A549 (cell line): ENCODE results near the gene ARHGAP40. TPM values are rescaled to one million over a fixed set of nuclear protein-coding genes. Genes with fewer than 3 reads are reported as not detected.

Experiments
- ATAC-seq, 2 experiments: fragments of 200-7000 bp in 1 of 2; fragments of >200 bp in 1 of 2; cut with Nextera tagmentation in 1 of 2; cut with Tn5 transposase in 1 of 2; 3 replicates each; pipeline versions ENCODE4 v1.8.0 to v1.9.1; 2018 to 2020; ENCODE audit warnings: mild to moderate bottlenecking in 1 of 2, moderate library complexity in 1 of 2
- CTCF ChIA-PET: fragments of 300-600 bp; sonication (Branson Sonifier 250); formaldehyde crosslinking; extraction: SDS; loops from one replicate; lab custom pipeline; 2021; ENCODE audit warnings: antibody characterized with exemption, inconsistent platforms; lab: Yijun Ruan, JAX
- POLR2A ChIA-PET: fragments of 350-600 bp; formaldehyde crosslinking; extraction: SDS; loops from one replicate; lab custom pipeline; 2021; ENCODE audit warnings: antibody characterized with exemption, inconsistent platforms; lab: Yijun Ruan, JAX
- DNase-seq, 2 experiments: peaks; one replicate each; pipeline versions ENCODE4 v3.0.0 to v3.0.0-alpha.2; 2011 to 2016; ENCODE audit warnings: low read depth in 1 of 2, low spot score in 1 of 2
- FAIRE-seq: peaks from 2 replicates; lab custom pipeline; 2011; peaks lifted over from hg19 to GRCh38; lab: Jason Lieb, UNC
- H3K27ac ChIP-seq, 2 experiments: fragments of >200 bp; sonication (Bioruptor Twin); formaldehyde crosslinking; 3 replicates each; pipeline ENCODE4 v1.5.1; 2016 to 2017
- H3K4me1 ChIP-seq: fragments of >200 bp; sonication (Bioruptor Twin); formaldehyde crosslinking; 3 replicates; pipeline ENCODE4 v1.6.1; 2016
- H3K4me2 ChIP-seq: fragments of >200 bp; sonication (Bioruptor Twin); formaldehyde crosslinking; 3 replicates; pipeline ENCODE4 v1.6.1; 2016
- H3K4me3 ChIP-seq: fragments of >200 bp; sonication (Bioruptor Twin); formaldehyde crosslinking; 3 replicates; pipeline ENCODE4 v1.5.1; 2016
- H3K9me3 ChIP-seq: fragments of >200 bp; sonication (Bioruptor Twin); formaldehyde crosslinking; 3 replicates; pipeline ENCODE4 v1.6.1; 2016
- ATOH8 ChIP-seq: fragments of 250-450 bp; sonication (Bioruptor Pico); IDR thresholded peaks from 2 replicates; pipeline ENCODE4 v1.5.0; 2020; ENCODE audit warnings: low read depth, mild to moderate bottlenecking, moderate library complexity
- BCL3 ChIP-seq: fragments of >200 bp; sonication (Bioruptor Twin); formaldehyde crosslinking; IDR thresholded peaks from 3 replicates; pipeline ENCODE4 v1.6.1; 2016
- CBX8 ChIP-seq: fragments of 200-600 bp; sonication (generic); IDR thresholded peaks from 2 replicates; pipeline ENCODE4 v1.6.1; 2016
- CEBPB ChIP-seq, 2 experiments: fragments of >200 bp in 1 of 2; sonication (Bioruptor Twin) in 1 of 2; formaldehyde crosslinking in 1 of 2; IDR thresholded peaks; 2 replicates each; pipeline ENCODE4 v1.6.1; 2012 to 2016
- EHF ChIP-seq: fragments of 250-450 bp; sonication (Bioruptor Pico); IDR thresholded peaks from 2 replicates; pipeline ENCODE4 v1.5.0; 2020; ENCODE audit warnings: mild to moderate bottlenecking
- EHMT2 ChIP-seq: fragments of 200-600 bp; sonication (generic); IDR thresholded peaks from 2 replicates; pipeline ENCODE4 v1.6.1; 2016; ENCODE audit warnings: antibody characterized with exemption, low read depth, mild to moderate bottlenecking, moderate library complexity
- ELK1 ChIP-seq: fragments of 150-350 bp; IDR thresholded peaks from 2 replicates; pipeline ENCODE4 v1.6.1; 2014; ENCODE audit warnings: low read depth, mild to moderate bottlenecking, low read length
- FOSB ChIP-seq: fragments of 250-450 bp; sonication (Bioruptor Pico); IDR thresholded peaks from 2 replicates; pipeline ENCODE4 v1.5.0; 2020; ENCODE audit warnings: mild to moderate bottlenecking, moderate library complexity
- FOSL2 ChIP-seq, 2 experiments: fragments of 450-650 bp in 1 of 2; fragments of >200 bp in 1 of 2; sonication (Bioruptor Twin) in 1 of 2; formaldehyde crosslinking; IDR thresholded peaks; 2 replicates each; pipeline versions ENCODE4 v1.5.0 to v1.6.1; 2016 to 2020; ENCODE audit warnings: mild to moderate bottlenecking in 1 of 2, moderate library complexity in 1 of 2
- GATA3 ChIP-seq: IDR thresholded peaks from 2 replicates; pipeline ENCODE4 v1.6.1; 2012; ENCODE audit warnings: borderline replicate concordance
- HEYL ChIP-seq: fragments of 250-450 bp; sonication (Bioruptor Pico); IDR thresholded peaks from 2 replicates; pipeline ENCODE4 v1.8.0; 2021; ENCODE audit warnings: mild to moderate bottlenecking, moderate library complexity
- HOXA7 ChIP-seq: fragments of 250-450 bp; sonication (Bioruptor Pico); IDR thresholded peaks from 2 replicates; pipeline ENCODE4 v1.5.0; 2020; ENCODE audit warnings: mild to moderate bottlenecking, moderate library complexity
- HOXB5 ChIP-seq: fragments of 250-450 bp; sonication (Bioruptor Pico); IDR thresholded peaks from 2 replicates; pipeline ENCODE4 v1.5.0; 2020; ENCODE audit warnings: mild to moderate bottlenecking, moderate library complexity
- KDM1A ChIP-seq: fragments of 200-600 bp; sonication (generic); IDR thresholded peaks from 2 replicates; pipeline ENCODE4 v1.6.1; 2016; ENCODE audit warnings: low read depth, mild to moderate bottlenecking
- NFE2L2 ChIP-seq: fragments of 150-350 bp; conservative IDR thresholded peaks from 2 replicates; pipeline ENCODE4 v1.6.1; 2014; ENCODE audit warnings: low read length
- NR3C1 ChIP-seq: fragments of >200 bp; sonication (Bioruptor Twin); formaldehyde crosslinking; IDR thresholded peaks from 3 replicates; pipeline ENCODE4 v1.6.1; 2017
- PHF8 ChIP-seq: fragments of 200-600 bp; sonication (generic); IDR thresholded peaks from 2 replicates; pipeline ENCODE4 v1.6.1; 2016; ENCODE audit warnings: low read depth, mild to moderate bottlenecking, antibody characterized with exemption, moderate library complexity, borderline replicate concordance
- POLR2A ChIP-seq: IDR thresholded peaks from 2 replicates; pipeline ENCODE4 v1.6.1; 2012; ENCODE audit warnings: mild to moderate bottlenecking, low read length
- POLR2AphosphoS2 ChIP-seq: conservative IDR thresholded peaks from 2 replicates; pipeline ENCODE4 v1.6.1; 2012; ENCODE audit warnings: low read length, improper control_type of control experiment, inconsistent platforms
- RARB ChIP-seq: fragments of 250-450 bp; sonication (Bioruptor Pico); IDR thresholded peaks from 2 replicates; pipeline ENCODE4 v1.8.0; 2021; ENCODE audit warnings: mild to moderate bottlenecking, moderate library complexity
- RCOR1 ChIP-seq: fragments of 150-350 bp; IDR thresholded peaks from 2 replicates; pipeline ENCODE4 v1.6.1; 2014; ENCODE audit warnings: antibody characterized with exemption, low read length, low read depth
- RFX5 ChIP-seq: fragments of 450-650 bp; IDR thresholded peaks from 2 replicates; pipeline ENCODE4 v1.7.1; 2014; ENCODE audit warnings: antibody characterized with exemption, mild to moderate bottlenecking, moderate library complexity
- RNF2 ChIP-seq: fragments of 200-600 bp; sonication (generic); IDR thresholded peaks from 2 replicates; pipeline ENCODE4 v1.6.1; 2016; ENCODE audit warnings: low read depth, mild to moderate bottlenecking, antibody characterized with exemption, moderate library complexity, borderline replicate concordance
- TFCP2L1 ChIP-seq: fragments of 250-450 bp; sonication (Bioruptor Pico); IDR thresholded peaks from 2 replicates; pipeline ENCODE4 v1.5.0; 2021; ENCODE audit warnings: mild to moderate bottlenecking
- ZC3H11A ChIP-seq: fragments of 450-650 bp; IDR thresholded peaks from 2 replicates; pipeline ENCODE4 v1.6.1; 2014; ENCODE audit warnings: antibody characterized with exemption, mild to moderate bottlenecking
- ZFP36 ChIP-seq: fragments of 450-650 bp; IDR thresholded peaks from 2 replicates; pipeline ENCODE4 v1.6.1; 2014; ENCODE audit warnings: borderline replicate concordance; ENCODE audit not compliant: partially characterized antibody
- ZNF302 ChIP-seq: fragments of 250-450 bp; sonication (Bioruptor Pico); IDR thresholded peaks from 2 replicates; pipeline ENCODE4 v1.9.0; 2021; ENCODE audit warnings: inconsistent platforms, mild to moderate bottlenecking, moderate library complexity
- WGBS: methylation state at CpG from one replicate; pipeline ENCODE4 v1.1.6; 2017; ENCODE audit errors: missing lambda C conversion rate; 5-methylcytosine and 5-hydroxymethylcytosine counted together
- polyA plus RNA-seq, 4 experiments: library from polyadenylated mRNA; depleted of rRNA in 3 of 4; stranded (reverse); fragments of >200 nt; fragmentation: RNase III in 1 of 4; extraction: RNeasy Plus Mini Kit Qiagen cat#74134 plus additional on column Dnase treatment in 1 of 4; gene quantifications; 2 replicates in 3 of 4; 3 replicates in 1 of 4; pipeline ENCODE4 v1.2.3, GENCODE V29; 2011 to 2017
- TF ChIP-seq, protein P1 (sequence below): IDR thresholded peaks from 2 replicates; pipeline ENCODE4 v1.6.1; 2012
- TF ChIP-seq, protein P2 (sequence below): fragments of >200 bp; sonication (Bioruptor Twin); formaldehyde crosslinking; IDR thresholded peaks from 2 replicates; pipeline ENCODE4 v1.6.1; 2016

ARHGAP40 gene
- polyA plus RNA-seq, 2 of the 4 experiments (the other 2 are of a cell fraction) = not detected

GRCh38 chr20:38584099-38584763 is 17.4 kb upstream of the ARHGAP40 start:
- 58% methylated on average over 7 of the region's 7 CpGs for WGBS
- FAIRE-seq = no peak
- Histone ChIP-seq H3K9me3 (no peaks in the 10 kb centered on the region), H3K4me2 (no peak overlapping the region), H3K27ac (no peak overlapping the region), H3K4me1 (no peaks in the 10 kb centered on the region), H3K4me3 (no peak overlapping the region)
- TF ChIP-seq ZC3H11A = no peak
- TF ChIP-seq EHF (CRISPR knock-in tag) = no peak
- no peak for TF ChIP-seq FOSB (CRISPR knock-in tag)
- no peak for TF ChIP-seq RFX5
- TF ChIP-seq BCL3 = no peak
- no peak for TF ChIP-seq ZFP36
- no peak for TF ChIP-seq POLR2A
- no peak for TF ChIP-seq HEYL (CRISPR knock-in tag)
- TF ChIP-seq ELK1 = no peak
- no peak for TF ChIP-seq ATOH8
- TF ChIP-seq RCOR1 = no peak
- TF ChIP-seq KDM1A = no peak
- no peak for DNase-seq
- ChIA-PET CTCF (no interaction called here), POLR2A (interaction anchor here (1.1 kb wide), 1 partner anchor 111 kb away, joined by 3 read pairs; the partner anchor contains the start of gene RALGAPB)
- no peak for ATAC-seq

DNA sequence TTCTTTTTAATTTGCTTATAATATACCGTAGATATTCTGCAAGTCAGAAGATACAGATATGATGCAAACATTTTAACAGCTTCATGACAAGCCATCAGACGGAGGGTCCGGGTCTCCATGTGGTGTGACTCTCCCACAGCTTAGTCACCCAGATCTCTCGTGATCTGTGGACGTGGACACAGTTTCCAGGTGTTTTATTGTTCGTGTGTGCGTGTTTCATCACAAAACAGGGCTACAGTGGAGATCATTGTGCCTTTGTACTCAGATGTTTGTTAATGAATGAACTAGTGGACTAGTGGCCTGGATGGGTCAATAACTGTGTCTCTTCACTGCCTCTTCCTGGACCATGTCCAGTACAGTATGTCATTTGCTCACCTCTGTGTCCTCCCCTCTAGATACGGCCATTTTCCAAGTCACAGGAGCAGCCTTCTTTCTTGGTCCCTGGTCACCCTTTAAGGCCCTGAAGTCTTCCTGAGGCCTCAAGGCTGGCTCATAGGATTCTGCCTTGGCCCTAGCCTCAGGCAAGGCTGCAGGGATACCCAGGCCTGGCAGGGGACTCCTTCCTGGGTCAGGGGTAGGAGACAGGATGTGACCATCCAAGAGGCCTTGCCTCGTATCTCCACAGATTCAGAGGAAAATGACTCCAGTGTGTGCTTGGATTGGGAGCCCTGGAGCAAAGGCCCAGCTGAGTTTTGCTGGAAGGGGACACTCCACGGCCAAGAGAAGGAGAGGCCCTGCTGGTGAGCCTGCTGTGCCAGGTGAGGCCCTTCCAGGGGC is 16.0 kb upstream of the ARHGAP40 start:
- POLR2A ChIA-PET = interaction anchor here (1.1 kb wide), 1 partner anchor 113 kb away, joined by 3 read pairs; the partner anchor contains the start of gene RALGAPB
- Histone ChIP-seq H3K27ac (no peak overlapping the region), H3K4me2 (no peak overlapping the region), H3K4me1 (no peaks in the 10 kb centered on the region), H3K4me3 (no peak overlapping the region), H3K9me3 (no peaks in the 10 kb centered on the region)
- DNase-seq (no peak), FAIRE-seq (no peak), ATAC-seq (no peak)
- CTCF ChIA-PET = no interaction called here
- TF ChIP-seq FOSL2 (IDR thresholded peaks at IDR 0.05) (no peak), FOSL2 (CRISPR knock-in tag; IDR thresholded peaks at IDR 0.05) (no peak), ZNF302 (CRISPR knock-in tag) (no peak), CEBPB (IDR thresholded peaks at IDR 0.05) (no peak), PHF8 (no peak), CBX8 (no peak), NFE2L2 (no peak), NR3C1 (no peak)
- TF ChIP-seq, protein P1, sequence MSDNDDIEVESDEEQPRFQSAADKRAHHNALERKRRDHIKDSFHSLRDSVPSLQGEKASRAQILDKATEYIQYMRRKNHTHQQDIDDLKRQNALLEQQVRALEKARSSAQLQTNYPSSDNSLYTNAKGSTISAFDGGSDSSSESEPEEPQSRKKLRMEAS = no peak
- 63% methylated on average over 10 of the region's 10 CpGs for WGBS

DNA sequence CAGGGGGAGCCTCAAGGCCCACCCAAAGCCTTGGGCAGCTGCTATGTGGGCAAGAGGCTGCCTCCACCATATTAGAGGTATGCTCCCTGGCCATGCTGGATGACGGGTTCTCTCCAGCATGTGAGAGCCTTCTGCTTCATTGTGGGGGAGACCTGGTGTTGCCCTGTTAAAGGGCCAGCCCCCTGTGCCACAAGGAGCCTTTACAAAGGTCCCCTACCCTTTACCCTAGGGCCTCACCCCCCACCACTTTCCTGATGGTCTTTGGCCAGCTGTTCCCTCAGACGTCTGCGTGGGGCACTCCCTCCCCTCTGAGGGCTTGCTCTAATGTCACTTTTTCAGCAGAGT is 15.5 kb upstream of the ARHGAP40 start:
- no peaks in the 10 kb centered on the region for H3K4me1 ChIP-seq
- H3K27ac ChIP-seq = no peak overlapping the region
- WGBS = 86% methylated on average over 3 of the region's 3 CpGs
- CTCF ChIA-PET = no interaction called here
- DNase-seq = no peak
- H3K4me3 ChIP-seq = no peak overlapping the region
- no peak for ATAC-seq
- FAIRE-seq = no peak
- no peaks in the 10 kb centered on the region for H3K9me3 ChIP-seq
- no peak overlapping the region for H3K4me2 ChIP-seq
- POLR2A ChIA-PET = no interaction called here
- TF ChIP-seq CBX8 (no peak), KDM1A (no peak), NFE2L2 (no peak), TFCP2L1 (CRISPR knock-in tag) (no peak), RNF2 (no peak), BCL3 (no peak), GATA3 (no peak), EHMT2 (no peak), RARB (CRISPR knock-in tag) (no peak), POLR2AphosphoS2 (no peak), HOXB5 (CRISPR knock-in tag) (no peak), HOXA7 (CRISPR knock-in tag) (no peak)
- TF ChIP-seq, protein P1 = no peak
- TF ChIP-seq, protein P2, sequence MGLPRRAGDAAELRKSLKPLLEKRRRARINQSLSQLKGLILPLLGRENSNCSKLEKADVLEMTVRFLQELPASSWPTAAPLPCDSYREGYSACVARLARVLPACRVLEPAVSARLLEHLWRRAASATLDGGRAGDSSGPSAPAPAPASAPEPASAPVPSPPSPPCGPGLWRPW = no peak
